Nephron (organoid): ENCODE measurements around the gene NCK2.

ENCODE experiments used
- H3K27ac Mint-ChIP-seq, 3 experiments: 2 replicates each; pipeline ENCODE4 v1.8.0; 2020; ENCODE audit warnings: mixed read lengths in 3 of 3, mild to moderate bottlenecking in 2 of 3, moderate library complexity in 1 of 3
- H3K27me3 Mint-ChIP-seq: 2 replicates; pipeline ENCODE4 v1.8.0; 2021; ENCODE audit warnings: low read depth, mild to moderate bottlenecking, moderate library complexity, mixed read lengths
- H3K36me3 Mint-ChIP-seq: 2 replicates; pipeline ENCODE4 v1.8.0; 2020; ENCODE audit warnings: low read depth, mixed read lengths
- H3K4me1 Mint-ChIP-seq: 2 replicates; pipeline ENCODE4 v1.8.0; 2020; ENCODE audit warnings: mixed read lengths
- H3K4me3 Mint-ChIP-seq, 3 experiments: 2 replicates each; pipeline ENCODE4 v1.8.0; 2020; ENCODE audit warnings: mild to moderate bottlenecking in 3 of 3, mixed read lengths in 3 of 3, moderate library complexity in 2 of 3
- H3K9me3 Mint-ChIP-seq: 2 replicates; pipeline ENCODE4 v1.8.0; 2020; ENCODE audit warnings: mixed read lengths
- CTCF ChIP-seq, 3 experiments: fragments of 200-600 bp; sonication (generic); IDR thresholded peaks; one replicate each; pipeline ENCODE4 v1.5.0; 2021; ENCODE audit warnings: antibody characterized with exemption in 3 of 3; ENCODE audit not compliant: unreplicated experiment in 3 of 3

The NCK2 gene

DNA sequence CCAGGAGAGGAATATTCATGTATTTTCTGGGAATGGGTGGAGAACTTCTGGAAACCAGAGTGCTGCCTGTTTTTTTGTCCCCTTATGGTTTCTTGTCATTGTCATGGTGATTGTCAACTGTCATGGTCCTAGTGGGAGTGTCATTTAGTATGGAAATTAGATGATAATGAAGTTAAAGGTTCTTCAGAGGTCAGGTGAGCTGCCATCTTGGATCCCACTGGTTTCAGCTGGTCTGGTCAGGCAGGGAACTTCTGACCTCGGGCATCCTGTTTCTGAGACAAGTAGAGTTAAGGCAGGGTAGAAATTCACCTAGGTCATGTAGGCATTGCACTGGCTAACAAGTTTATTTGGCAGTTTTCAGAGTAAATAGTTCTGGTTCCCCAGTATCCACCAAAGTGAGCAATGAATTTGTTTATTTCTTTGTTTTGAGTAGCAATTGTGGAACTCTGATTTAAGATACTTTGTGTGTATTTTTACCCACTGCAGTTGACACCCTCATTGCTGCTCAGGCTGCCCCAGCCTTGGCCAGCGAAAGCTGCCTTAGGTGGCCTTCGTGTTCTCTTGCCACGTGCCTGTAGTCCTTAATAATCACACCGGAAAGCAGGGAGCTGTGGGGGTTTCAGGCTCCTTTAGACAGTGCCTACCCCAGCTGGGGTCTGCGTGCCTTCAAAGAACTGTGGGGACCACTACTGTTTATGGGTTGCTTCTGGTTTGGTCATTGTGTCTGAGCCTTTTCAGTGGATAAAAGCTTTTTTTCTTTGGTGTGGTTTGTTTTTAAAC lies 48.7 kb downstream of the NCK2 start:
- H3K36me3 Mint-ChIP-seq = peaks cover 4% of the 10 kb centered on the region
- peak overlapping the region in 1 of 3 experiments; percentile 53 for H3K27ac Mint-ChIP-seq
- H3K9me3 Mint-ChIP-seq = no peaks in the 10 kb centered on the region
- TF ChIP-seq CTCF (IDR thresholded peaks at IDR 0.05; ENCODE audit: unreplicated experiment in 3 of 3) = no peak
- no peak overlapping the region for H3K4me3 Mint-ChIP-seq
- H3K4me1 Mint-ChIP-seq = peaks cover 74% of the 10 kb centered on the region
- no peaks in the 10 kb centered on the region for H3K27me3 Mint-ChIP-seq

DNA sequence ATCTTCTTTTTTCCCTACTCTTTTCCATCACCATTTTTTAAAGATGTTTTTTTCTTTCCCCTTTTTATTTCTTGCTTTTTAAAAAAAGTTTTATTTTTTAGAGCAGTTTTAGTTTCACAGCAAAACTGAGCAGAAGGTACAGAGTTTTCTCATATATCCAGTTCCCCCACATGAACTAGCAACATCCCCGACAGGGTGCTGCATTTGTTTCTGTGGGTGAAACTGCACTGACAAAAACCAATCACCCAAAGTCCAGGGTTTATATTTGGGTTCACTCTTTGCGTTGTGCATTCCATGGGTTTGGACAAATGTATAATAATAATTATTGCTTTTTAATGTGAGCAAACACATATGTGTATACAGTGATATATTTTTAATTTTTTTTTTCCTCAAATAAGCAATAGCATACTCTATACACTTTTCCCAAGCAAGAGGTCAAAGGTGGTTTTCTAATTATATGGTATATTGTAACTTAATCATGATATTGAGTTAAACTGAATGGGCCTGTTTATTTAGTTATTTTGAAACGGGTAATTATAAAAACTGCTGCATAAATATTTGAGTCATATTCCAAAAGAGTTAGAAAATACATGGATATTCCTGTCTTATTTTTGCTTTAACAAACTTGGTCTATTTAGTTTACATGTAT lies 50.3 kb downstream of the NCK2 start:
- no peaks in the 10 kb centered on the region for H3K27me3 Mint-ChIP-seq
- TF ChIP-seq CTCF (IDR thresholded peaks at IDR 0.05; ENCODE audit: unreplicated experiment in 3 of 3) = no peak
- H3K36me3 Mint-ChIP-seq = peaks cover 4% of the 10 kb centered on the region
- H3K9me3 Mint-ChIP-seq = no peaks in the 10 kb centered on the region
- no peak overlapping the region for H3K27ac Mint-ChIP-seq
- H3K4me1 Mint-ChIP-seq = peaks cover 67% of the 10 kb centered on the region
- no peak overlapping the region for H3K4me3 Mint-ChIP-seq

DNA sequence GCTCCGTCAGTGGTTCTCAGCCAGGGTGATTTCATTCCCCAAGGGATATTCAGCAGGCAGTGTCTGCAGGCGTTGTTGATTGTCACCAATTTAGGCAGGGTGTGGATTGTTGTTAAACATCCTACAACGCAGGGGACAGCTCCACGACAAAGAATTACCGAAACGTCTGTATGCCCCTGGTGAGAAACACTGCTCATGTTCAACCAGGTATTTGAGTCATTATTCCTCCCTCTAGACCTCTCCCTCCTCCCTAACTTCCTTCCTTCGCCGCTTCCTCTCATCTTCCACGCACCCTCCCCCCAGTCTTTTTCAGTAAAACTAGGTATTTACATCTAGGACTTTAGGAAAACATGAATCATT lies 50.8 kb downstream of the NCK2 start:
- no peaks in the 10 kb centered on the region for H3K27me3 Mint-ChIP-seq
- TF ChIP-seq CTCF (IDR thresholded peaks at IDR 0.05; ENCODE audit: unreplicated experiment in 3 of 3) = no peak
- no peaks in the 10 kb centered on the region for H3K9me3 Mint-ChIP-seq
- H3K36me3 Mint-ChIP-seq = peaks cover 6% of the 10 kb centered on the region
- peak overlapping the region in 1 of 3 experiments; percentile 1 for H3K27ac Mint-ChIP-seq
- H3K4me3 Mint-ChIP-seq = no peak overlapping the region
- peaks cover 67% of the 10 kb centered on the region for H3K4me1 Mint-ChIP-seq

DNA sequence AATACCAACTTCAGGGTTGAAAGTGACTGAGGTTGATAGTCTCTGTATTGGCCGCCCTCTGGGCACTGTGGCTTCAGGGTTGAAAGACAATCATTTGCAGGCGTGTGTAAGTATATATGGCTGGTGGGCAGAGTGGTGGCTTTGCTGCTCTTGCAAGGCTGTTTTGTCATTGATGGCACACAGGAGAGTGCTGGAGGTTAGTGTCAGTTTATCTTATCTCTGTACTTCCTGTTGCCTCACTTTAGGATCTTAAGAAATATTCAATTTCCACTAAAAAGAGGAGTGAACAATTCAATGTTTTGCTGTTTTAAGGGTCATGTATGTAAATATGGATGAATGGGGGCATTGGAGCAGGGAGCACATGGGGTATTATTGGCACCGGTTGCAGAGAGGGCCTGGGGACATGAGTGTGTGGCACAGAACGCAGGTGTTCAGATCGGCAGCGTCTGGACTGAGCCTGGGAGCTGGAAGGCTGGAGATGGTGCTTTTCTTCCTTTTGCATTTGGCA lies 51.5 kb downstream of the NCK2 start:
- Mint-ChIP-seq H3K9me3 (no peaks in the 10 kb centered on the region), H3K4me3 (peak overlapping the region in 1 of 3 experiments; percentile 21), H3K4me1 (peaks cover 65% of the 10 kb centered on the region), H3K36me3 (peaks cover 9% of the 10 kb centered on the region), H3K27me3 (no peaks in the 10 kb centered on the region), H3K27ac (peak overlapping the region; percentile 1 to 47 (median 36))
- no peak for TF ChIP-seq CTCF (IDR thresholded peaks at IDR 0.05; ENCODE audit: unreplicated experiment in 3 of 3)

- no peaks in the 10 kb centered on the region for H3K27me3 Mint-ChIP-seq
- H3K4me1 Mint-ChIP-seq = peaks cover 62% of the 10 kb centered on the region
- no peaks in the 10 kb centered on the region for H3K9me3 Mint-ChIP-seq
- no peak for TF ChIP-seq CTCF (IDR thresholded peaks at IDR 0.05; ENCODE audit: unreplicated experiment in 3 of 3)
- H3K4me3 Mint-ChIP-seq = no peak overlapping the region
- no peak overlapping the region for H3K27ac Mint-ChIP-seq
- peaks cover 6% of the 10 kb centered on the region for H3K36me3 Mint-ChIP-seq
These were observed 52.1 kb downstream of the NCK2 start for GRCh38 chr2:105796791-105797190.
